ENCODE data around the gene CIB4. TPM values are rescaled to one million over a fixed set of nuclear protein-coding genes. Genes with fewer than 3 reads are reported as not detected.

CIB4 gene
- total and polyA plus RNA-seq, 5 donors = not detected

GRCh38 chr2:26675651-26676255 lies 34.6 kb upstream of the CIB4 start:
- peak; percentile 34 to 52 for ATAC-seq
- Histone ChIP-seq H3K27me3 (ENCODE audit: control insufficient read depth, insufficient read depth) (no peaks in the 10 kb centered on the region), H3K9me3 (ENCODE audit: control insufficient read depth, low read length) (no peaks in the 10 kb centered on the region), H3K4me3 (ENCODE audit: low read length) (no peak overlapping the region), H3K4me1 (ENCODE audit: control insufficient read depth, insufficient read depth, low read length) (no peaks in the 10 kb centered on the region), H3K27ac (ENCODE audit: low read length) (no peak overlapping the region)
- 76% methylated on average over 6 of the region's 6 CpGs for WGBS
- DNase-seq = no peak
- intact Hi-C loops (cut with DNase I) = no loop called here

GRCh38 chr2:26674771-26675170 lies 33.6 kb upstream of the CIB4 start:
- no peak overlapping the region for H3K4me3 ChIP-seq (ENCODE audit: low read length)
- H3K9me3 ChIP-seq (ENCODE audit: control insufficient read depth, low read length) = no peaks in the 10 kb centered on the region
- no peak for ATAC-seq
- H3K4me1 ChIP-seq (ENCODE audit: control insufficient read depth, insufficient read depth, low read length) = no peaks in the 10 kb centered on the region
- DNase-seq = no peak
- H3K27me3 ChIP-seq (ENCODE audit: control insufficient read depth, insufficient read depth) = no peaks in the 10 kb centered on the region
- 79% methylated on average over 13 of the region's 13 CpGs for WGBS
- no peak overlapping the region for H3K27ac ChIP-seq (ENCODE audit: low read length)
- intact Hi-C loops (cut with DNase I) = no loop called here

GRCh38 chr2:26674002-26674751 lies 33.0 kb upstream of the CIB4 start:
- Histone ChIP-seq H3K27ac (ENCODE audit: low read length) (no peak overlapping the region), H3K4me3 (ENCODE audit: low read length) (no peak overlapping the region), H3K27me3 (ENCODE audit: control insufficient read depth, insufficient read depth) (no peaks in the 10 kb centered on the region), H3K9me3 (ENCODE audit: control insufficient read depth, low read length) (no peaks in the 10 kb centered on the region), H3K4me1 (ENCODE audit: control insufficient read depth, insufficient read depth, low read length) (no peaks in the 10 kb centered on the region)
- WGBS = 85% methylated on average over 14 of the region's 14 CpGs
- DNase-seq (no peak), ATAC-seq (peak in 1 of 2 donors; percentile 9)
- intact Hi-C loops (cut with DNase I) = no loop called here

GRCh38 chr2:26672818-26673393 lies 31.7 kb upstream of the CIB4 start:
- ATAC-seq = no peak
- intact Hi-C loops (cut with DNase I) = no loop called here
- Histone ChIP-seq H3K27ac (ENCODE audit: low read length) (no peak overlapping the region), H3K9me3 (ENCODE audit: control insufficient read depth, low read length) (no peaks in the 10 kb centered on the region), H3K4me3 (ENCODE audit: low read length) (no peak overlapping the region), H3K27me3 (ENCODE audit: control insufficient read depth, insufficient read depth) (no peaks in the 10 kb centered on the region), H3K4me1 (ENCODE audit: control insufficient read depth, insufficient read depth, low read length) (no peaks in the 10 kb centered on the region)
- no peak for DNase-seq
- WGBS = 85% methylated on average over 9 of the region's 9 CpGs

GRCh38 chr2:26672112-26672817 lies 31.1 kb upstream of the CIB4 start:
- DNase-seq = no peak
- H3K9me3 ChIP-seq (ENCODE audit: control insufficient read depth, low read length) = no peaks in the 10 kb centered on the region
- no peak overlapping the region for H3K27ac ChIP-seq (ENCODE audit: low read length)
- WGBS = 78% methylated on average over 11 of the region's 11 CpGs
- H3K4me3 ChIP-seq (ENCODE audit: low read length) = no peak overlapping the region
- no peak for ATAC-seq
- no peaks in the 10 kb centered on the region for H3K27me3 ChIP-seq (ENCODE audit: control insufficient read depth, insufficient read depth)
- no peaks in the 10 kb centered on the region for H3K4me1 ChIP-seq (ENCODE audit: control insufficient read depth, insufficient read depth, low read length)
- intact Hi-C loops (cut with DNase I) = no loop called here

GRCh38 chr2:26671691-26672090 lies 30.5 kb upstream of the CIB4 start:
- Histone ChIP-seq H3K4me3 (ENCODE audit: low read length) (no peak overlapping the region), H3K9me3 (ENCODE audit: control insufficient read depth, low read length) (no peaks in the 10 kb centered on the region), H3K27ac (ENCODE audit: low read length) (no peak overlapping the region), H3K27me3 (ENCODE audit: control insufficient read depth, insufficient read depth) (no peaks in the 10 kb centered on the region), H3K4me1 (ENCODE audit: control insufficient read depth, insufficient read depth, low read length) (no peaks in the 10 kb centered on the region)
- 88% methylated on average over 5 of the region's 5 CpGs for WGBS
- no peak for DNase-seq
- ATAC-seq = no peak
- intact Hi-C loops (cut with DNase I) = no loop called here

- ATAC-seq = no peak
- 92% methylated on average over 5 of the region's 5 CpGs for WGBS
- Histone ChIP-seq H3K4me1 (ENCODE audit: control insufficient read depth, insufficient read depth, low read length) (no peaks in the 10 kb centered on the region), H3K27me3 (ENCODE audit: control insufficient read depth, insufficient read depth) (no peaks in the 10 kb centered on the region), H3K4me3 (ENCODE audit: low read length) (no peak overlapping the region), H3K27ac (ENCODE audit: low read length) (no peak overlapping the region), H3K9me3 (ENCODE audit: control insufficient read depth, low read length) (no peaks in the 10 kb centered on the region)
- no peak for DNase-seq
- intact Hi-C loops (cut with DNase I) = no loop called here
These were observed 29.8 kb upstream of the CIB4 start for GRCh38 chr2:26670931-26671460.

- Histone ChIP-seq H3K27ac (ENCODE audit: low read length) (no peak overlapping the region), H3K4me3 (ENCODE audit: low read length) (no peak overlapping the region), H3K4me1 (ENCODE audit: control insufficient read depth, insufficient read depth, low read length) (no peaks in the 10 kb centered on the region), H3K9me3 (ENCODE audit: control insufficient read depth, low read length) (no peaks in the 10 kb centered on the region), H3K27me3 (ENCODE audit: control insufficient read depth, insufficient read depth) (no peaks in the 10 kb centered on the region)
- no peak for ATAC-seq
- DNase-seq = no peak
- 33% methylated on average over 3 of the region's 3 CpGs for WGBS
- intact Hi-C loops (cut with DNase I) = no loop called here
These were observed 29.0 kb upstream of the CIB4 start for GRCh38 chr2:26670171-26670570.

GRCh38 chr2:26668856-26669750 lies 27.9 kb upstream of the CIB4 start:
- DNase-seq = no peak
- Histone ChIP-seq H3K27me3 (ENCODE audit: control insufficient read depth, insufficient read depth) (no peaks in the 10 kb centered on the region), H3K27ac (ENCODE audit: low read length) (no peak overlapping the region), H3K9me3 (ENCODE audit: control insufficient read depth, low read length) (no peaks in the 10 kb centered on the region), H3K4me1 (ENCODE audit: control insufficient read depth, insufficient read depth, low read length) (no peaks in the 10 kb centered on the region), H3K4me3 (ENCODE audit: low read length) (no peak overlapping the region)
- WGBS = 46% methylated on average over 8 of the region's 8 CpGs
- intact Hi-C loops (cut with DNase I) = no loop called here
- ATAC-seq = no peak

GRCh38 chr2:26668041-26668440 lies 26.9 kb upstream of the CIB4 start:
- intact Hi-C loops (cut with DNase I) = no loop called here
- H3K4me3 ChIP-seq (ENCODE audit: low read length) = no peak overlapping the region
- DNase-seq = no peak
- H3K27ac ChIP-seq (ENCODE audit: low read length) = no peak overlapping the region
- H3K4me1 ChIP-seq (ENCODE audit: control insufficient read depth, insufficient read depth, low read length) = no peaks in the 10 kb centered on the region
- H3K9me3 ChIP-seq (ENCODE audit: control insufficient read depth, low read length) = no peaks in the 10 kb centered on the region
- H3K27me3 ChIP-seq (ENCODE audit: control insufficient read depth, insufficient read depth) = no peaks in the 10 kb centered on the region
- 85% methylated on average over 4 of the region's 4 CpGs for WGBS
- ATAC-seq = no peak
